HFFc6 (cell line): Measurements from ENCODE around the gene ZBTB5. TPM values are rescaled to one million over a fixed set of nuclear protein-coding genes. Genes with fewer than 3 reads are reported as not detected.

ENCODE experiments used
- DNase-seq: peaks from one replicate; pipeline ENCODE4 v3.0.0-alpha.2; 2018
- H3K27ac Mint-ChIP-seq: 2 replicates; pipeline ENCODE4 v1.8.0; 2020; ENCODE audit warnings: mild to moderate bottlenecking, mixed read lengths
- H3K27me3 Mint-ChIP-seq: 2 replicates; pipeline ENCODE4 v1.8.0; 2021; ENCODE audit warnings: mild to moderate bottlenecking, moderate library complexity, mixed read lengths; ENCODE audit not compliant: insufficient read depth
- H3K36me3 Mint-ChIP-seq: 2 replicates; pipeline ENCODE4 v1.8.0; 2021; ENCODE audit warnings: low read depth, mixed read lengths
- H3K4me1 Mint-ChIP-seq: 2 replicates; pipeline ENCODE4 v1.8.0; 2020; ENCODE audit warnings: low read depth, mixed read lengths
- H3K4me3 Mint-ChIP-seq: 2 replicates; pipeline ENCODE4 v1.8.0; 2020; ENCODE audit warnings: mild to moderate bottlenecking, moderate library complexity, mixed read lengths
- H3K9me3 Mint-ChIP-seq: 2 replicates; pipeline ENCODE4 v1.8.0; 2020; ENCODE audit warnings: mild to moderate bottlenecking, mixed read lengths
- CTCF ChIP-seq: fragments of 200-600 bp; sonication (generic); IDR thresholded peaks from 2 replicates; pipeline ENCODE4 v1.5.0; 2021; ENCODE audit warnings: antibody characterized with exemption, mild to moderate bottlenecking
- total RNA-seq, 6 experiments: library from RNA; stranded (reverse); fragmentation: NEBNext Ultra II Directional; extraction: Animal tissue kit (Norgen Biotek cat#: 25700); gene quantifications; 2 replicates in 1 of 6; 3 replicates in 5 of 6; pipeline ENCODE4 v1.2.3, GENCODE V29; 2021

ZBTB5 gene
- total RNA-seq, 6 experiments from 2014 or later = 4.6 to 5.9 (median 5.3) TPM

GRCh38 chr9:37464006-37464405, 1.2 kb downstream of the ZBTB5 start:
- Mint-ChIP-seq H3K36me3 (peaks cover 17% of the 10 kb centered on the region), H3K27me3 (peaks cover 4% of the 10 kb centered on the region; the same call in 1 of the 2 replicates), H3K4me3 (peak overlapping the region; percentile 89), H3K9me3 (no peaks in the 10 kb centered on the region), H3K27ac (peak overlapping the region; percentile 99), H3K4me1 (peaks cover 34% of the 10 kb centered on the region)
- no peak for DNase-seq
- no peak for TF ChIP-seq CTCF

- Mint-ChIP-seq H3K27ac (peak overlapping the region; percentile 69), H3K36me3 (no peaks in the 10 kb centered on the region), H3K27me3 (peaks cover 2% of the 10 kb centered on the region), H3K4me3 (no peak overlapping the region), H3K9me3 (no peaks in the 10 kb centered on the region), H3K4me1 (peaks cover 46% of the 10 kb centered on the region)
- DNase-seq = no peak
- no peak for TF ChIP-seq CTCF
Observed at GRCh38 chr9:37456817-37457216, 8.4 kb downstream of the ZBTB5 start.

GRCh38 chr9:37455884-37456647, 9.2 kb downstream of the ZBTB5 start:
- DNase-seq = no peak
- Mint-ChIP-seq H3K9me3 (no peaks in the 10 kb centered on the region), H3K36me3 (no peaks in the 10 kb centered on the region), H3K27me3 (peaks cover 2% of the 10 kb centered on the region), H3K4me1 (peaks cover 50% of the 10 kb centered on the region), H3K4me3 (no peak overlapping the region), H3K27ac (peak overlapping the region; percentile 69)
- no peak for TF ChIP-seq CTCF

- Mint-ChIP-seq H3K27ac (no peak overlapping the region; the same call in 1 of the 2 replicates), H3K27me3 (peaks cover 2% of the 10 kb centered on the region), H3K9me3 (no peaks in the 10 kb centered on the region), H3K36me3 (peaks cover 9% of the 10 kb centered on the region), H3K4me1 (peaks cover 50% of the 10 kb centered on the region), H3K4me3 (no peak overlapping the region)
- no peak for DNase-seq
- TF ChIP-seq CTCF = no peak
Observed at GRCh38 chr9:37454238-37454637, 11.0 kb downstream of the ZBTB5 start.

- H3K27ac Mint-ChIP-seq = no peak overlapping the region; the same call in 1 of the 2 replicates
- H3K27me3 Mint-ChIP-seq = peaks cover 2% of the 10 kb centered on the region
- peaks cover 9% of the 10 kb centered on the region for H3K36me3 Mint-ChIP-seq
- DNase-seq = no peak
- no peak for TF ChIP-seq CTCF
- no peaks in the 10 kb centered on the region for H3K9me3 Mint-ChIP-seq
- peaks cover 50% of the 10 kb centered on the region for H3K4me1 Mint-ChIP-seq
- no peak overlapping the region for H3K4me3 Mint-ChIP-seq
Observed at GRCh38 chr9:37453827-37454226, 11.4 kb downstream of the ZBTB5 start.
